Subcutaneous abdominal adipose tissue (tissue), 5 donors: ENCODE data around the gene QSOX2.

Experiments used
- H3K27ac ChIP-seq: one replicate; pipeline ENCODE4 v1.7.0; 2013; ENCODE audit warnings: low read depth, mild to moderate bottlenecking, inconsistent platforms, low read length, moderate library complexity
- H3K27me3 ChIP-seq, 5 donors: one replicate each; pipeline ENCODE4 v1.7.0; 2013; ENCODE audit warnings: low read length in 5 of 5, inconsistent platforms in 1 of 5; ENCODE audit not compliant: control insufficient read depth in 5 of 5, insufficient read depth in 4 of 5
- H3K36me3 ChIP-seq, 5 donors: one replicate each; pipeline ENCODE4 v1.7.0; 2013; ENCODE audit warnings: low read length in 5 of 5; ENCODE audit not compliant: control insufficient read depth in 5 of 5, insufficient read depth in 5 of 5
- H3K4me1 ChIP-seq, 5 donors: one replicate each; pipeline ENCODE4 v1.7.0; 2013; ENCODE audit warnings: low read length in 5 of 5, mild to moderate bottlenecking in 3 of 5, moderate library complexity in 1 of 5; ENCODE audit not compliant: control insufficient read depth in 5 of 5, insufficient read depth in 5 of 5
- H3K4me3 ChIP-seq, 5 donors: one replicate each; pipeline ENCODE4 v1.7.0; 2013; ENCODE audit warnings: low read length in 5 of 5, low read depth in 1 of 5
- H3K9ac ChIP-seq, 5 donors: one replicate each; pipeline ENCODE4 v1.7.0; 2013; ENCODE audit warnings: low read length in 5 of 5, mild to moderate bottlenecking in 4 of 5, moderate library complexity in 3 of 5
- H3K9me3 ChIP-seq, 5 donors: one replicate each; pipeline ENCODE4 v1.7.0; 2013; ENCODE audit warnings: low read length in 5 of 5; ENCODE audit not compliant: control insufficient read depth in 5 of 5
- donor health status: healthy.
- donor health status: healthy.
- donor health status: healthy.
- donor health status: healthy.
- donor health status: healthy.

The QSOX2 gene

GRCh38 chr9:136198605-136199083, 47.0 kb downstream of the QSOX2 start:
- Histone ChIP-seq H3K27me3 (peaks cover 58 to 88% (median 72%) of the 10 kb centered on the region in 5 donors), H3K36me3 (no peaks in the 10 kb centered on the region), H3K27ac (no peak overlapping the region), H3K4me1 (no peaks in the 10 kb centered on the region), H3K9ac (no peak overlapping the region), H3K4me3 (no peak overlapping the region), H3K9me3 (no peaks in the 10 kb centered on the region)

GRCh38 chr9:136197930-136198604, 47.5 kb downstream of the QSOX2 start:
- Histone ChIP-seq H3K9ac (no peak overlapping the region), H3K9me3 (no peaks in the 10 kb centered on the region), H3K27me3 (peaks cover 56 to 86% (median 70%) of the 10 kb centered on the region in 5 donors), H3K27ac (no peak overlapping the region), H3K36me3 (no peaks in the 10 kb centered on the region), H3K4me1 (no peaks in the 10 kb centered on the region), H3K4me3 (no peak overlapping the region)

- Histone ChIP-seq H3K9me3 (no peaks in the 10 kb centered on the region), H3K4me3 (no peak overlapping the region), H3K36me3 (no peaks in the 10 kb centered on the region), H3K9ac (no peak overlapping the region), H3K4me1 (no peaks in the 10 kb centered on the region), H3K27ac (no peak overlapping the region), H3K27me3 (peaks cover 53 to 87% (median 71%) of the 10 kb centered on the region in 5 donors)
Observed at GRCh38 chr9:136197084-136197875, 48.3 kb downstream of the QSOX2 start.

- Histone ChIP-seq H3K36me3 (no peaks in the 10 kb centered on the region), H3K4me3 (no peak overlapping the region), H3K27ac (no peak overlapping the region), H3K9ac (no peak overlapping the region), H3K4me1 (no peaks in the 10 kb centered on the region), H3K9me3 (no peaks in the 10 kb centered on the region), H3K27me3 (peaks cover 53 to 91% (median 72%) of the 10 kb centered on the region in 5 donors)
Observed at GRCh38 chr9:136196404-136197083, 49.1 kb downstream of the QSOX2 start.

- no peak overlapping the region for H3K27ac ChIP-seq
- no peak overlapping the region for H3K4me3 ChIP-seq
- H3K9ac ChIP-seq = no peak overlapping the region
- H3K4me1 ChIP-seq = no peaks in the 10 kb centered on the region
- peaks cover 48 to 91% (median 70%) of the 10 kb centered on the region in 5 donors for H3K27me3 ChIP-seq
- H3K36me3 ChIP-seq = no peaks in the 10 kb centered on the region
- H3K9me3 ChIP-seq = no peaks in the 10 kb centered on the region
Observed at GRCh38 chr9:136194540-136194939, 51.1 kb downstream of the QSOX2 start.

- Histone ChIP-seq H3K4me1 (no peaks in the 10 kb centered on the region), H3K27me3 (peaks cover 44 to 91% (median 66%) of the 10 kb centered on the region in 5 donors), H3K36me3 (no peaks in the 10 kb centered on the region), H3K9me3 (no peaks in the 10 kb centered on the region), H3K4me3 (no peak overlapping the region), H3K27ac (no peak overlapping the region), H3K9ac (no peak overlapping the region)
Observed at GRCh38 chr9:136193891-136194279, 51.7 kb downstream of the QSOX2 start.

GRCh38 chr9:136193127-136193890, 52.3 kb downstream of the QSOX2 start:
- H3K27me3 ChIP-seq = peaks cover 41 to 86% (median 66%) of the 10 kb centered on the region in 5 donors

GRCh38 chr9:136192289-136193126, 53.1 kb downstream of the QSOX2 start:
- no peaks in the 10 kb centered on the region for H3K9me3 ChIP-seq
- no peak overlapping the region for H3K9ac ChIP-seq
- H3K36me3 ChIP-seq = no peaks in the 10 kb centered on the region
- no peak overlapping the region for H3K27ac ChIP-seq
- H3K4me3 ChIP-seq = no peak overlapping the region
- peaks cover 40 to 85% (median 66%) of the 10 kb centered on the region in 5 donors for H3K27me3 ChIP-seq
- no peaks in the 10 kb centered on the region for H3K4me1 ChIP-seq

More at GRCh38 chr9:136193127-136193890, 52.3 kb downstream of the QSOX2 start:
- Histone ChIP-seq H3K27ac (no peak overlapping the region), H3K9ac (no peak overlapping the region), H3K4me3 (no peak overlapping the region), H3K9me3 (no peaks in the 10 kb centered on the region), H3K36me3 (no peaks in the 10 kb centered on the region), H3K4me1 (no peaks in the 10 kb centered on the region)

- no peak overlapping the region for H3K27ac ChIP-seq
- H3K4me3 ChIP-seq = no peak overlapping the region
- H3K9me3 ChIP-seq = no peaks in the 10 kb centered on the region
- no peaks in the 10 kb centered on the region for H3K36me3 ChIP-seq
- no peaks in the 10 kb centered on the region for H3K4me1 ChIP-seq
- H3K9ac ChIP-seq = no peak overlapping the region
- peaks cover 44 to 85% (median 66%) of the 10 kb centered on the region in 5 donors for H3K27me3 ChIP-seq
Observed at GRCh38 chr9:136191960-136192286, 53.7 kb downstream of the QSOX2 start.
